Upper lobe of right lung (tissue), 1 donor: ENCODE data around the gene FCAMR. TPM values are rescaled to one million over a fixed set of nuclear protein-coding genes. Genes with fewer than 3 reads are reported as not detected.
A peak's percentile ranks its signal among the peaks of the same experiment; 100 is the strongest.

Experiments used
- ATAC-seq: fragments of 200-7000 bp; cut with Tn5 transposase; one replicate; pipeline ENCODE4 v1.9.1; 2020; ENCODE audit warnings: mild to moderate bottlenecking, moderate library complexity
- DNase-seq: peaks from one replicate; pipeline ENCODE4 v3.0.0-alpha.2; 2020
- H3K27ac ChIP-seq: fragments of 200-600 bp; one replicate; pipeline ENCODE4 v1.8.0; 2022
- H3K27me3 ChIP-seq: fragments of 200-600 bp; one replicate; pipeline ENCODE4 v1.8.0; 2022; ENCODE audit warnings: mild to moderate bottlenecking
- H3K36me3 ChIP-seq: fragments of 200-600 bp; one replicate; pipeline ENCODE4 v1.8.0; 2022
- H3K4me1 ChIP-seq: fragments of 200-600 bp; one replicate; pipeline ENCODE4 v1.8.0; 2022
- H3K4me3 ChIP-seq: fragments of 200-600 bp; one replicate; pipeline ENCODE4 v1.8.0; 2022; ENCODE audit warnings: mild to moderate bottlenecking
- H3K9me3 ChIP-seq: fragments of 200-600 bp; one replicate; pipeline ENCODE4 v1.8.0; 2022
- intact Hi-C: fragments of 100-400 bp; cut with DNase I; formaldehyde crosslinking; loops from one replicate; pipeline ENCODE4 v1.11.0; 2022
- total RNA-seq: library from RNA; stranded (reverse); fragmentation: NEBNext Ultra II Directional; extraction: Animal tissue kit (Norgen Biotek cat#: 25700); gene quantifications from one replicate; pipeline ENCODE4 v1.2.1, GENCODE V29; 2021
- TF ChIP-seq, protein P1 (sequence below): fragments of 200-600 bp; IDR thresholded peaks from one replicate; pipeline ENCODE4 v1.8.0; 2022; ENCODE audit warnings: antibody characterized with exemption
- donor health status: DM: no; HTN: yes; CAD: no; lungs with severe emphysema.

The FCAMR gene
- total RNA-seq, 1 donor from 2014 or later, result not detected

- Histone ChIP-seq H3K4me1 (no peaks in the 10 kb centered on the region), H3K4me3 (peak within 1 kb of the TSS; percentile 46), H3K36me3 (no peaks in the 10 kb centered on the region), H3K27me3 (no peaks in the 10 kb centered on the region), H3K9me3 (no peaks in the 10 kb centered on the region), H3K27ac (peak within 1 kb of the TSS; percentile 51)
- intact Hi-C loops, result no loop called here
- peak; percentile 83 for ATAC-seq
- DNase-seq, result peak; percentile 81
- TF ChIP-seq, protein P1, sequence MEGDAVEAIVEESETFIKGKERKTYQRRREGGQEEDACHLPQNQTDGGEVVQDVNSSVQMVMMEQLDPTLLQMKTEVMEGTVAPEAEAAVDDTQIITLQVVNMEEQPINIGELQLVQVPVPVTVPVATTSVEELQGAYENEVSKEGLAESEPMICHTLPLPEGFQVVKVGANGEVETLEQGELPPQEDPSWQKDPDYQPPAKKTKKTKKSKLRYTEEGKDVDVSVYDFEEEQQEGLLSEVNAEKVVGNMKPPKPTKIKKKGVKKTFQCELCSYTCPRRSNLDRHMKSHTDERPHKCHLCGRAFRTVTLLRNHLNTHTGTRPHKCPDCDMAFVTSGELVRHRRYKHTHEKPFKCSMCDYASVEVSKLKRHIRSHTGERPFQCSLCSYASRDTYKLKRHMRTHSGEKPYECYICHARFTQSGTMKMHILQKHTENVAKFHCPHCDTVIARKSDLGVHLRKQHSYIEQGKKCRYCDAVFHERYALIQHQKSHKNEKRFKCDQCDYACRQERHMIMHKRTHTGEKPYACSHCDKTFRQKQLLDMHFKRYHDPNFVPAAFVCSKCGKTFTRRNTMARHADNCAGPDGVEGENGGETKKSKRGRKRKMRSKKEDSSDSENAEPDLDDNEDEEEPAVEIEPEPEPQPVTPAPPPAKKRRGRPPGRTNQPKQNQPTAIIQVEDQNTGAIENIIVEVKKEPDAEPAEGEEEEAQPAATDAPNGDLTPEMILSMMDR, result no peak
These were observed 24.0 kb downstream of the FCAMR start, which contains the start of gene PIGR for GRCh38 chr1:206946261-206946660. TSS of gene PIGR (minus strand) at chr1:206946466. CDS start at chr1:206940531, 5,935 bp downstream.

DNA sequence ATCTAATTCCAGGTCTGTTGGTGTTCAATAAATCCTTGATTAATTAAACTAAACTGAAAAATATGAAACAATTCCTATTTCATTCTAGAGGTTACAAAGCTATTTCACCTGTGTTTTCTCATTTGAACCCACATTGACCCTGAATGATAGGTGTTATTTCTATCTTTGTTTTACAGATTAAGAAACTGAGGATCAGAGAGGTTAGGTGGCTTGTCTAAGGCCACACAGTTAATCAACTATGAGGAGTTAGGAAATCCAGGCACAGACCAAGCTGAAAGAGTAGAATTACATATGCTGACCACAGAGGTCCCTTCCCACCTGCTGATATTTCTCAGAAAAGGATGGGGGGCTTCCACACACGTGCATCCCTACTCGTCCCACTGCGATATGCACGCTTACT lies 24.5 kb downstream of the FCAMR start:
- Histone ChIP-seq H3K27me3 (no peaks in the 10 kb centered on the region), H3K4me3 (peak overlapping the region; percentile 46), H3K36me3 (no peaks in the 10 kb centered on the region), H3K9me3 (no peaks in the 10 kb centered on the region), H3K27ac (peak overlapping the region; percentile 51), H3K4me1 (no peaks in the 10 kb centered on the region)
- ATAC-seq (no peak), DNase-seq (no peak)
- TF ChIP-seq, protein P1, result no peak
- intact Hi-C loops, result no loop called here

DNA sequence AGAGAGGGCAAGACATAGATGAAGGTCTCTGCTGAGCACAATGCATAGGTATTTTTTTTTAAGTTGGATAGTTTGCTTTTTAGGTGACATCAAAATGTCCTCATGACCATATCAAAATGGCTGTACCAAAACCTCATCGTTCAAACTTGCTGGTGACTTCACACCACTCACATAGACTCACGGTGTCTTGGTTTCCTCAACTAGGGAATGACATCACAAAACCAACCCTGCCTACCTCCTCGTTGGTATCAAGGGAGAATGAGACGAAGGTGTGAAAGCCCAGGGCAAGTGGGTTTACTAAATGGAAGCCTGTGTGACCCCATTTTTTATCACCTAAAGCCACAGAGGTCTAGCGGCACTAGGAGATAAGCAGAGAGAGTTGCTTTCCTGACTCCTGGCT lies 25.6 kb downstream of the FCAMR start:
- no peaks in the 10 kb centered on the region for H3K9me3 ChIP-seq
- no peak for ATAC-seq
- peak overlapping the region; percentile 46 for H3K4me3 ChIP-seq
- TF ChIP-seq, protein P1, result no peak
- no peak for DNase-seq
- no peak overlapping the region for H3K27ac ChIP-seq
- no peaks in the 10 kb centered on the region for H3K36me3 ChIP-seq
- no peaks in the 10 kb centered on the region for H3K27me3 ChIP-seq
- intact Hi-C loops, result no loop called here
- no peaks in the 10 kb centered on the region for H3K4me1 ChIP-seq

GRCh38 chr1:206941766-206942418 lies 28.4 kb downstream of the FCAMR start:
- TF ChIP-seq, protein P1, result no peak
- H3K4me3 ChIP-seq, result peak overlapping the region; percentile 3
- DNase-seq (no peak), ATAC-seq (peak; percentile 32)
- H3K9me3 ChIP-seq, result no peaks in the 10 kb centered on the region
- intact Hi-C loops, result no loop called here
- no peaks in the 10 kb centered on the region for H3K4me1 ChIP-seq
- H3K36me3 ChIP-seq, result no peaks in the 10 kb centered on the region
- H3K27me3 ChIP-seq, result no peaks in the 10 kb centered on the region
- no peak overlapping the region for H3K27ac ChIP-seq

- intact Hi-C loops, result no loop called here
- TF ChIP-seq, protein P1, result no peak
- no peaks in the 10 kb centered on the region for H3K27me3 ChIP-seq
- H3K27ac ChIP-seq, result no peak overlapping the region
- no peaks in the 10 kb centered on the region for H3K36me3 ChIP-seq
- H3K4me1 ChIP-seq, result no peaks in the 10 kb centered on the region
- DNase-seq (no peak), ATAC-seq (no peak)
- H3K9me3 ChIP-seq, result no peaks in the 10 kb centered on the region
- H3K4me3 ChIP-seq, result no peak overlapping the region
These were observed 29.7 kb downstream of the FCAMR start for GRCh38 chr1:206940588-206940936.
